AG04449 (cell line): ENCODE results near the gene CEMIP.

Source experiments
- CTCF ChIA-PET: fragments of 350-600 bp; formaldehyde crosslinking; extraction: SDS; loops from one replicate; lab custom pipeline; 2021; ENCODE audit warnings: antibody characterized with exemption; lab: Yijun Ruan, JAX
- POLR2A ChIA-PET: fragments of 400-600, 350-600 bp; formaldehyde crosslinking; extraction: SDS; loops from one replicate; lab custom pipeline; 2020; ENCODE audit warnings: antibody characterized with exemption, inconsistent platforms; lab: Yijun Ruan, JAX
- DNase-seq: peaks from one replicate; pipeline ENCODE4 v3.0.0-alpha.2; 2010; ENCODE audit warnings: low read depth, low spot score
- H3K4me3 ChIP-seq: 2 replicates; pipeline ENCODE4 v1.5.1; 2011; ENCODE audit warnings: low read depth, mild to moderate bottlenecking, control low read depth, low read length
- CTCF ChIP-seq: IDR thresholded peaks from one replicate; pipeline ENCODE4 v1.5.1; 2011; ENCODE audit warnings: mild to moderate bottlenecking, moderate library complexity, low read length, control low read depth, inconsistent platforms; ENCODE audit not compliant: insufficient read depth; ENCODE audit errors: missing control alignments

Gene CEMIP

DNA sequence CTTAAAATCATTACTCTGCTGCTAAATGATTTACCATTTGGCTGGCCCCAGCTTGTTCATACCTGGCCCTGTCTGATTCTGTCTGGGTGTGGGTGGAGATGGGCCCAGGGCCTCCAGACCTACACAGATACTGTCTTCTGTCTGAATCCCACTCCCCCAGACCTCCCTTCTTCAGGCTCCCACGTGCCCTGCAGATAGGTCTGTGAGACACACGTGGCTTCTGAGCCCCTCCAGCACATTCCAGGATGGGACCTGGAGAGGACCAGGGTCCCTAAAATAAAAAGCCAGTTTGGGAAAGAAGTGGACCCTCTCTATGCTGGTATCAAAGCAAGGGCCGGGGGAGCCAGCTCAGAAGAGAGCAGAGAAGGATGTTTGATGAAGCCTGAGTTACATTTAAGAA lies 14.6 kb upstream of the CEMIP start:
- H3K4me3 ChIP-seq: no peak overlapping the region
- TF ChIP-seq CTCF: no peak
- CTCF ChIA-PET: interaction anchor here (1.1 to 2.9 kb wide), 7 partner anchors 9 to 206 kb away, joined by 3 to 8 read pairs (median 5); partner anchors contain the start of gene CEMIP
- no peak for DNase-seq
- POLR2A ChIA-PET: no interaction called here

- H3K4me3 ChIP-seq: no peak overlapping the region
- TF ChIP-seq CTCF: no peak
- CTCF ChIA-PET: interaction anchor here (0.7 to 3.8 kb wide), 3 partner anchors 10 to 204 kb away, joined by 3 to 20 read pairs (median 6); no protein-coding TSS in a partner anchor
- DNase-seq: no peak
- POLR2A ChIA-PET: no interaction called here
Measured at GRCh38 chr15:80766275-80766674, 12.9 kb upstream of the CEMIP start.

GRCh38 chr15:80768158-80768557 lies 11.0 kb upstream of the CEMIP start:
- POLR2A ChIA-PET: no interaction called here
- CTCF ChIA-PET: interaction anchor here (1.0 to 3.8 kb wide), 4 partner anchors 9 to 312 kb away, joined by 3 to 20 read pairs (median 5); no protein-coding TSS in a partner anchor
- no peak for TF ChIP-seq CTCF
- no peak overlapping the region for H3K4me3 ChIP-seq
- no peak for DNase-seq

DNA sequence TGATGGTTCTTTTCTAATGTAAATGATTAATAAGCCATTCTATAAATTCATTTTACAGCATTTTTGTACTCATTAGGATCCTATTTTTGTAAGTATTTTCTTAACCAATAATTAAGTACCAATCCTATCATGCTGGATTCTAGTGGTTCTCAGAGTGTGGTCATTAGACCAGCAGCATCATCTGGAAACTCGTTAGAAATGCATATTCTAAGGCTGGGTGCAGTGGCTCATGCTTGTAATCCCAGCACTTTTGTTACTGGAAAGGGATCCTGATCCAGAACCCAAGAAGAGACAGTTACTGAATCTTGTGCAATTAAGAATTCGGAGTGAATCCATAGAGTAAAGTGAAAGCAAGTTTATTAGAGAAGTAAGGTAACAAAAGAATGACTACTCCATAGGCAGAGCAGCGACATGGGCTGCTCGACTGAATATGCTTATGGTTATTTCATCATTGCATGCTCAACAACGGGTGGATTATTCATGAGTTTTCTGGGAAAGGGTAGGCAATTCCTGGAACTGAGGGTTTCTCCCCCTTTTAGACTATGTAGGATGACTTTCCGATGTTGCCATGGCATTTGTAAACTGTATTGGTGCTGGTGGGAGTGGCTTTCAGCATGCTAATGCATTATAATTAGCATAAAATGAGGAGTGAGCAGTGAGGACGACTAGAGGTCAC lies 9.9 kb upstream of the CEMIP start:
- TF ChIP-seq CTCF: no peak
- no peak overlapping the region for H3K4me3 ChIP-seq
- ChIA-PET CTCF (no interaction called here), POLR2A (no interaction called here)
- DNase-seq: no peak

DNA sequence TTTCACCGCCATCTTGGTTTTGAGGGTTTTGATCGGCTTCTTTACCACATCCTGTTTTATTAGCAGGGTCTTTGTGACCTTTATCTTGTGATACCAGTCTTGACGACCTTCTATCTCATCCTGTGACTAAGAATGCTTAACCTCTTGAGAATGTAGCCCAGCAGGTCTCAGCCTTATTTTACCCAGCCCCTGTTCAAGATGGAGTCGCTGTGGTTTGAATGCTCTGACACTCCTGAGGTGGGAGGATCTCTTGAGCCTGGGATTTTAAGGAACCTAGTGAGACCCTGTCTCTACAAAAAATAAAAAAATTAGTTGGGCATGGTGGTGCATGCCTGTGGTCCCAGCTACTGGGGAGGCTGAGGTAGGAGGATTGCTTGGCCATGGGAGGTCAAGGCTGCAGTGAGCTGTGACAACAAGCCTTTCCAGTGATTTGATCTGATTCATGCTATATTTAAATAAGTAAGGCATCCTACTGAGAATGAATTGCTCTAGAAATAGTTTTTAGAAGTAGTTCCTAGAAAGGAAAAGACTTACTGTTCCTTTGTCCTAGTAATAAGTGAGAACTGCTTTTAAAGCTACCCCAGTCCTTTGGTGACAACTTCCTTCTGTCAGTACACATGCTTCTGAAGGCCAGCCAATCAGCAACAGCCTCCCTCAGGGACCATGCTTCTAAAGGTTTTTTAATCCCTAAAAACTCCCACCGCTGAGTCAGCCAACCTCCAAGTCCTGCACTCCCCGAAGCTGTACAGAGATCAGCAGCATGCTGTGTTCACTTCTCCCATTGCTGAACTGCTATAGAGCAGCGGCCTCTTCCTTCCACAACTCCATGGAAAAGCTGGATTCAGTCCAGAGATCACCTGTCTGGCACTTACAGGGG lies 9.1 kb upstream of the CEMIP start:
- no peak overlapping the region for H3K4me3 ChIP-seq
- POLR2A ChIA-PET: no interaction called here
- no peak for TF ChIP-seq CTCF
- no peak for DNase-seq
- CTCF ChIA-PET: interaction anchor here (0.8 to 1.2 kb wide), 2 partner anchors 314 to 326 kb away, joined by 3 to 5 read pairs; no protein-coding TSS in a partner anchor

GRCh38 chr15:80773122-80773551 lies 6.0 kb upstream of the CEMIP start:
- H3K4me3 ChIP-seq: no peak overlapping the region
- CTCF ChIA-PET: interaction anchor here (0.6 to 2.3 kb wide), 9 partner anchors 9 to 318 kb away, joined by 3 to 15 read pairs (median 3); no protein-coding TSS in a partner anchor
- POLR2A ChIA-PET: no interaction called here
- DNase-seq: peak; percentile 77
- no peak for TF ChIP-seq CTCF
